Duodenal mucosa (tissue), 2 donors: ENCODE measurements around the gene TP53BP2.

Source experiments
- H3K27ac ChIP-seq: one replicate; pipeline ENCODE4 v1.7.0; 2013; ENCODE audit warnings: low read depth, low read length
- H3K27me3 ChIP-seq, 2 donors: one replicate each; pipeline ENCODE4 v1.7.0; 2013; ENCODE audit warnings: low read length in 2 of 2, control low read depth in 1 of 2; ENCODE audit not compliant: insufficient read depth in 2 of 2, control insufficient read depth in 1 of 2
- H3K36me3 ChIP-seq, 2 donors: one replicate each; pipeline ENCODE4 v1.7.0; 2013; ENCODE audit warnings: low read length in 2 of 2, control low read depth in 1 of 2; ENCODE audit not compliant: insufficient read depth in 2 of 2, control insufficient read depth in 1 of 2
- H3K4me1 ChIP-seq, 2 donors: one replicate each; pipeline ENCODE4 v1.7.0; 2013; ENCODE audit warnings: low read length in 2 of 2, control low read depth in 1 of 2; ENCODE audit not compliant: insufficient read depth in 2 of 2, control insufficient read depth in 1 of 2
- H3K4me3 ChIP-seq, 2 donors: one replicate each; pipeline ENCODE4 v1.7.0; 2013; ENCODE audit warnings: low read length in 2 of 2, low read depth in 1 of 2
- H3K9ac ChIP-seq, 2 donors: one replicate each; pipeline ENCODE4 v1.7.0; 2013; ENCODE audit warnings: low read length in 2 of 2, low read depth in 1 of 2
- H3K9me3 ChIP-seq, 2 donors: one replicate each; pipeline ENCODE4 v1.7.0; 2013; ENCODE audit warnings: low read length in 2 of 2, control low read depth in 1 of 2; ENCODE audit not compliant: control insufficient read depth in 1 of 2

The TP53BP2 gene

GRCh38 chr1:223831755-223832636 lies 13.8 kb downstream of the TP53BP2 start:
- Histone ChIP-seq H3K27me3 (no peaks in the 10 kb centered on the region), H3K9me3 (no peaks in the 10 kb centered on the region), H3K4me1 (peaks cover 17 to 44% of the 10 kb centered on the region in 2 donors), H3K9ac (no peak overlapping the region), H3K27ac (no peak overlapping the region), H3K4me3 (no peak overlapping the region), H3K36me3 (no peaks in the 10 kb centered on the region)

GRCh38 chr1:223829678-223830077 lies 16.1 kb downstream of the TP53BP2 start:
- peaks cover 8 to 41% of the 10 kb centered on the region in 2 donors for H3K4me1 ChIP-seq
- H3K9me3 ChIP-seq = no peaks in the 10 kb centered on the region
- no peak overlapping the region for H3K27ac ChIP-seq
- no peaks in the 10 kb centered on the region for H3K27me3 ChIP-seq
- H3K36me3 ChIP-seq = no peaks in the 10 kb centered on the region
- H3K4me3 ChIP-seq = no peak overlapping the region
- H3K9ac ChIP-seq = no peak overlapping the region

- H3K9ac ChIP-seq = no peak overlapping the region
- H3K9me3 ChIP-seq = no peaks in the 10 kb centered on the region
- peaks cover 6 to 39% of the 10 kb centered on the region in 2 donors for H3K4me1 ChIP-seq
- H3K27me3 ChIP-seq = no peaks in the 10 kb centered on the region
- H3K27ac ChIP-seq = no peak overlapping the region
- no peak overlapping the region for H3K4me3 ChIP-seq
- H3K36me3 ChIP-seq = no peaks in the 10 kb centered on the region
Measured at GRCh38 chr1:223828162-223828848, 17.4 kb downstream of the TP53BP2 start.

GRCh38 chr1:223827193-223827663 lies 18.5 kb downstream of the TP53BP2 start:
- Histone ChIP-seq H3K4me3 (no peak overlapping the region), H3K4me1 (peaks cover 6 to 34% of the 10 kb centered on the region in 2 donors), H3K9me3 (no peaks in the 10 kb centered on the region), H3K9ac (no peak overlapping the region), H3K27me3 (no peaks in the 10 kb centered on the region), H3K27ac (no peak overlapping the region), H3K36me3 (no peaks in the 10 kb centered on the region)

- H3K27me3 ChIP-seq = no peaks in the 10 kb centered on the region
- peaks cover 6 to 27% of the 10 kb centered on the region in 2 donors for H3K4me1 ChIP-seq
- H3K36me3 ChIP-seq = peaks cover 0 to 1% of the 10 kb centered on the region in 2 donors
- no peak overlapping the region for H3K27ac ChIP-seq
- no peaks in the 10 kb centered on the region for H3K9me3 ChIP-seq
- no peak overlapping the region for H3K4me3 ChIP-seq
- no peak overlapping the region for H3K9ac ChIP-seq
Measured at GRCh38 chr1:223825767-223826748, 19.7 kb downstream of the TP53BP2 start.

- H3K4me3 ChIP-seq = no peak overlapping the region
- peaks cover 7 to 9% of the 10 kb centered on the region in 2 donors for H3K36me3 ChIP-seq
- H3K27me3 ChIP-seq = no peaks in the 10 kb centered on the region
- H3K9ac ChIP-seq = no peak overlapping the region
- H3K9me3 ChIP-seq = no peaks in the 10 kb centered on the region
- H3K27ac ChIP-seq = no peak overlapping the region
- H3K4me1 ChIP-seq = peaks cover 6 to 30% of the 10 kb centered on the region in 2 donors
Measured at GRCh38 chr1:223824712-223825111, 21.0 kb downstream of the TP53BP2 start.

GRCh38 chr1:223824287-223824686 lies 21.5 kb downstream of the TP53BP2 start:
- Histone ChIP-seq H3K9ac (no peak overlapping the region), H3K4me3 (no peak overlapping the region), H3K36me3 (peaks cover 7 to 9% of the 10 kb centered on the region in 2 donors), H3K4me1 (peaks cover 6 to 32% of the 10 kb centered on the region in 2 donors), H3K9me3 (no peaks in the 10 kb centered on the region), H3K27me3 (no peaks in the 10 kb centered on the region), H3K27ac (no peak overlapping the region)

- no peak overlapping the region for H3K4me3 ChIP-seq
- H3K36me3 ChIP-seq = peaks cover 7 to 9% of the 10 kb centered on the region in 2 donors
- no peak overlapping the region for H3K27ac ChIP-seq
- H3K27me3 ChIP-seq = no peaks in the 10 kb centered on the region
- H3K4me1 ChIP-seq = peaks cover 4 to 17% of the 10 kb centered on the region in 2 donors
- no peak overlapping the region for H3K9ac ChIP-seq
- no peaks in the 10 kb centered on the region for H3K9me3 ChIP-seq
Measured at GRCh38 chr1:223820971-223821370, 24.8 kb downstream of the TP53BP2 start.

GRCh38 chr1:223820515-223820858 lies 25.3 kb downstream of the TP53BP2 start:
- peaks cover 7 to 9% of the 10 kb centered on the region in 2 donors for H3K36me3 ChIP-seq
- no peak overlapping the region for H3K9ac ChIP-seq
- no peak overlapping the region for H3K4me3 ChIP-seq
- H3K27ac ChIP-seq = no peak overlapping the region
- peaks cover 0 to 12% of the 10 kb centered on the region in 2 donors for H3K4me1 ChIP-seq
- H3K9me3 ChIP-seq = no peaks in the 10 kb centered on the region
- no peaks in the 10 kb centered on the region for H3K27me3 ChIP-seq
